ENCODE results near the gene IQGAP1. TPM values are rescaled to one million over a fixed set of nuclear protein-coding genes. Genes with fewer than 3 reads are reported as not detected.

Gene IQGAP1
- total RNA-seq, 1 experiment from 2014 or later: 72.4 TPM

GRCh38 chr15:90367576-90367975 is 20.5 kb upstream of the IQGAP1 start:
- no peak overlapping the region for H2BK5ac ChIP-seq (ENCODE audit: insufficient read length, low read length)
- H3K23ac ChIP-seq (ENCODE audit: insufficient read length, low read depth, low read length): no peak overlapping the region
- Mint-ChIP-seq H3K4me3 (no peak overlapping the region), H3K27me3 (ENCODE audit: low read depth) (no peaks in the 10 kb centered on the region), H3K27ac (no peak overlapping the region; a peak in 1 of 7 replicates), H3K9me3 (no peaks in the 10 kb centered on the region), H3K36me3 (ENCODE audit: insufficient read depth in 1 of 3, low read depth in 3 of 3) (no peaks in the 10 kb centered on the region; a peak in 1 of 7 replicates), H3K4me1 (peaks cover 12 to 13% of the 10 kb centered on the region in 2 experiments)
- H4K8ac ChIP-seq (replicated peaks; ENCODE audit: insufficient read length, low read depth, low read length): no peak overlapping the region
- H3K18ac ChIP-seq (ENCODE audit: insufficient read length, low read depth, low read length): no peak overlapping the region
- H2BK15ac ChIP-seq (ENCODE audit: low read depth, low read length): no peak overlapping the region
- no peak overlapping the region for H4K91ac ChIP-seq (ENCODE audit: insufficient read length, low read depth, low read length)
- no peak overlapping the region for H2BK120ac ChIP-seq (ENCODE audit: low read depth, low read length, poor library complexity, severe bottlenecking)
- no peaks in the 10 kb centered on the region for H3K27me3 ChIP-seq (ENCODE audit: insufficient read depth, low read length)
- no peak overlapping the region for H3K56ac ChIP-seq (ENCODE audit: insufficient read length, low read depth, low read length)
- no peak overlapping the region for H3K4ac ChIP-seq (ENCODE audit: low read depth, low read length)
- no peak overlapping the region for H3T11ph ChIP-seq (ENCODE audit: low read length)
- H3K14ac ChIP-seq (ENCODE audit: insufficient read depth, low read length): no peak overlapping the region
- no peak overlapping the region for H3K9ac ChIP-seq (ENCODE audit: extremely low read depth, insufficient read length, low read length)
- no peaks in the 10 kb centered on the region; the same call in 1 of the 2 replicates for H3K4me1 ChIP-seq (ENCODE audit: insufficient read depth, low read length)
- H3K23me2 ChIP-seq (ENCODE audit: insufficient read length, low read depth, low read length, poor library complexity, severe bottlenecking): peaks cover 3% of the 10 kb centered on the region
- no peak overlapping the region for H4K5ac ChIP-seq (ENCODE audit: insufficient read length, low read depth, low read length)
- H3K4me2 ChIP-seq (ENCODE audit: insufficient read depth, insufficient read length, low read length): no peak overlapping the region
- no peaks in the 10 kb centered on the region for H4K20me1 ChIP-seq (ENCODE audit: control insufficient read depth, insufficient read depth, insufficient read length)
- H2BK20ac ChIP-seq (ENCODE audit: low read depth, low read length, poor library complexity, severe bottlenecking): no peak overlapping the region
- H2AK5ac ChIP-seq (ENCODE audit: insufficient read length, low read length): no peak overlapping the region
- WGBS (ENCODE audit: extremely low coverage, insufficient read length, low lambda C conversion rate): no CpG with 5 or more reads among the region's 3 CpGs
- H3K9me3 ChIP-seq (ENCODE audit: control insufficient read depth, low read depth, low read length): no peaks in the 10 kb centered on the region
- H3K79me2 ChIP-seq (ENCODE audit: insufficient read depth, low read length): no peaks in the 10 kb centered on the region
- H3K79me1 ChIP-seq (ENCODE audit: insufficient read depth, low read depth, low read length, poor library complexity, severe bottlenecking): no peaks in the 10 kb centered on the region
- H2BK12ac ChIP-seq (ENCODE audit: insufficient read length, low read depth, low read length): no peak overlapping the region
- no peak overlapping the region for H2AFZ ChIP-seq (ENCODE audit: low read length)
- H3K27ac ChIP-seq (ENCODE audit: insufficient read length, low read depth, low read length): no peak overlapping the region
- no peak for TF ChIP-seq CTCF (conservative IDR thresholded peaks at IDR 0.05)
- DNase-seq: no peak

Measured in H9 (cell line).